ENCODE measurements around the gene CPZ. TPM values are rescaled to one million over a fixed set of nuclear protein-coding genes. Genes with fewer than 3 reads are reported as not detected.

The CPZ gene
- total and polyA plus RNA-seq, 10 of the 15 experiments (the other 5 are each of a cell fraction or from before 2014, with no cell fraction given) = not detected

DNA sequence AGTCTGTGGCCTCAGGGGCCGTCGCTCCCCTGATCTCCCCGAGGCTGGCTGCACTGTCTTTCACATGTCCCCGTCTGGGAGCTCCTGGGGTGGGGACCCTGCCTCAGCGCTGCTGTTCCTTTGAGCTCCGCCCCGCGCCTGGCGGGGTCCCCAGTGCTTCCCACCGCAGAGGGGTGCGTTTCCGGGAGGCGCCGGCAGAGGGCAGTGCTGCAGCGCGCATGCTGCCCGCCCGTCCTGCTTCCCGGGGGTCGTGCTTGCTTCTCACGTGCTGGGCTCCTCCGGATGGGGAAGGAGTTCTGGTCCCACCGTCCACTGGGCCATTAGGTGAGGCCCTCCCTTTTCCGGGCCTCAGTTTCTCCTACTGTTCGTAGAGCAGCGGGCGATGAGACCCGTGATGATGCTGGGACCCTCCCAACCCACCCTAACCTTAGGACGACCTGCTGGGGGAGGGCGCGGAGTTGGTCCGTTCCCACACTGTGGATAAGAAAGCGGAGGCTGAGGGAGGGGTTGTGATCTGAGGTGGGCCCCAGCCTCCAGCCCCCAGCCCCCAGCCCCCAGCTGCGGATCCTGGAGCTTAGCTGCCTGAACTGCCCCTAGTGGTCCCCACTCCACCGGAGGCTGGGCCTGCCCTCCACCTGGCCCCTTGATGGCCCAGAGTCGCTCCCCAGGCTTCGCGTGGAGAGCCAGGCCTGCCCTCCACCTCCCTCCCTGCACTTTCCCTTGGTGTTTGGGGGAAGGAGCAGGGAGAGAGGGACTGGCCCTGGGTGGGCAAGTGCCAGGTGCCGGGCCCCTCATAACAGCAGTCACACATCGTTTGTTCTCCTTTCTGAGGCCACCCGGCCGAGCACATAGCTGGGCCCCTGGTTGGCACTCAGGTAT, 15.3 kb downstream of the CPZ start:
- Histone ChIP-seq H3K36me3 (ENCODE audit: control insufficient read depth in 2 of 2, insufficient read depth in 2 of 2, low read length in 1 of 2) (no peaks in the 10 kb centered on the region), H3K4me1 (ENCODE audit: control insufficient read depth, insufficient read depth, low read length) (no peaks in the 10 kb centered on the region), H3K9me3 (replicated peaks; ENCODE audit: control insufficient read depth, insufficient read depth, low read length) (no peaks in the 10 kb centered on the region), H2AFZ (ENCODE audit: control insufficient read depth, low read depth, low read length) (no peak overlapping the region), H3K4me3 (no peak overlapping the region), H3K27ac (ENCODE audit: control insufficient read depth, insufficient read depth) (no peak overlapping the region), H4K20me1 (ENCODE audit: control insufficient read depth, insufficient read depth) (no peaks in the 10 kb centered on the region), H3K79me2 (ENCODE audit: control insufficient read depth, insufficient read depth, low read length) (no peaks in the 10 kb centered on the region), H3K9ac (ENCODE audit: control insufficient read depth, insufficient read depth, low read length) (no peak overlapping the region), H3K27me3 (replicated peaks in 1 of 2; ENCODE audit: control insufficient read depth in 2 of 2, insufficient read depth in 2 of 2, low read length in 1 of 2) (no peaks in the 10 kb centered on the region), H3K4me2 (ENCODE audit: control insufficient read depth, insufficient read depth) (no peak overlapping the region)
- ATAC-seq (peak; percentile 85), DNase-seq (ENCODE audit: low read depth, low spot score) (no peak), FAIRE-seq (no peak)
- ChIA-PET RAD21 (ENCODE audit: unreplicated experiment) (interaction anchor here (1.7 kb wide), 1 partner anchor 310 kb away, joined by 8 read pairs; no protein-coding TSS in a partner anchor), POLR2A (no interaction called here), CTCF (interaction anchor here (0.7 to 1.3 kb wide), 8 partner anchors 8 to 494 kb away, joined by 3 to 11 read pairs (median 4); no protein-coding TSS in a partner anchor), SMC1A (ENCODE audit: uncharacterized antibody, unreplicated experiment) (interaction anchor here (0.6 to 1.1 kb wide), 2 partner anchors 140 to 310 kb away, joined by 3 to 6 read pairs; no protein-coding TSS in a partner anchor)
- in situ Hi-C loops (cut with MboI) (no loop called here), intact Hi-C loops (cut with micrococcal nuclease; ENCODE audit: unreplicated experiment) (loop anchor here (1.0 kb wide), 1 partner anchor 310 kb away; no protein-coding TSS in a partner anchor)
- TF ChIP-seq SMC3 (IDR thresholded peaks at IDR 0.05; ENCODE audit: borderline replicate concordance, low read length) = peak; percentile 72
- peak in 1 of 2 experiments; percentile 64; a peak in 2 of 4 replicates for TF ChIP-seq BHLHE40 (IDR thresholded peaks at IDR 0.05; ENCODE audit: borderline replicate concordance in 1 of 2, low read depth in 2 of 2, low read length in 1 of 2)
- TF ChIP-seq PRDM15 (CRISPR knock-in tag; IDR thresholded peaks at IDR 0.05) = no peak
- peak; percentile 67 for TF ChIP-seq RAD21 (IDR thresholded peaks at IDR 0.05; ENCODE audit: insufficient read depth, low read depth, low read length)
- TF ChIP-seq NRF1 (conservative IDR thresholded peaks at IDR 0.05; ENCODE audit: low read depth, low read length) = no peak
- TF ChIP-seq, protein P1, sequence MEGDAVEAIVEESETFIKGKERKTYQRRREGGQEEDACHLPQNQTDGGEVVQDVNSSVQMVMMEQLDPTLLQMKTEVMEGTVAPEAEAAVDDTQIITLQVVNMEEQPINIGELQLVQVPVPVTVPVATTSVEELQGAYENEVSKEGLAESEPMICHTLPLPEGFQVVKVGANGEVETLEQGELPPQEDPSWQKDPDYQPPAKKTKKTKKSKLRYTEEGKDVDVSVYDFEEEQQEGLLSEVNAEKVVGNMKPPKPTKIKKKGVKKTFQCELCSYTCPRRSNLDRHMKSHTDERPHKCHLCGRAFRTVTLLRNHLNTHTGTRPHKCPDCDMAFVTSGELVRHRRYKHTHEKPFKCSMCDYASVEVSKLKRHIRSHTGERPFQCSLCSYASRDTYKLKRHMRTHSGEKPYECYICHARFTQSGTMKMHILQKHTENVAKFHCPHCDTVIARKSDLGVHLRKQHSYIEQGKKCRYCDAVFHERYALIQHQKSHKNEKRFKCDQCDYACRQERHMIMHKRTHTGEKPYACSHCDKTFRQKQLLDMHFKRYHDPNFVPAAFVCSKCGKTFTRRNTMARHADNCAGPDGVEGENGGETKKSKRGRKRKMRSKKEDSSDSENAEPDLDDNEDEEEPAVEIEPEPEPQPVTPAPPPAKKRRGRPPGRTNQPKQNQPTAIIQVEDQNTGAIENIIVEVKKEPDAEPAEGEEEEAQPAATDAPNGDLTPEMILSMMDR (IDR thresholded peaks at IDR 0.05 in 2 of 3, conservative IDR thresholded peaks at IDR 0.05 in 1 of 3; ENCODE audit: control insufficient read depth in 2 of 3, extremely low read depth in 1 of 3, insufficient read depth in 1 of 3, low read depth in 3 of 3, low read length in 3 of 3) = peak; percentile 70 to 98 (median 83)
- BruUV-seq (replicated peaks) = no TSS peak
- 11% methylated on average over 37 of the region's 42 CpGs for WGBS (ENCODE audit: insufficient coverage, insufficient replicate concordance, low lambda C conversion rate, missing lambda C conversion rate)

Data from GM12878 (cell line).